Parathyroid adenoma (tissue), 2 donors: ENCODE results near the gene PHEX.

Experiments
- H2AFZ ChIP-seq: fragments of 300-600 bp; sonication (generic); one replicate; pipeline ENCODE4 v1.7.0; 2017; ENCODE audit warnings: antibody characterized with exemption, mild to moderate bottlenecking
- H3K27ac ChIP-seq: fragments of 300-600 bp; sonication (generic); one replicate; pipeline ENCODE4 v1.7.0; 2017
- H3K27me3 ChIP-seq: fragments of 300-600 bp; sonication (generic); one replicate; pipeline ENCODE4 v1.7.0; 2017; ENCODE audit warnings: low read length; ENCODE audit not compliant: control insufficient read depth, insufficient read depth
- H3K36me3 ChIP-seq: fragments of 300-600 bp; sonication (generic); one replicate; pipeline ENCODE4 v1.7.0; 2017; ENCODE audit warnings: low read length; ENCODE audit not compliant: control insufficient read depth, insufficient read depth
- H3K4me1 ChIP-seq: fragments of 300-600 bp; sonication (generic); one replicate; pipeline ENCODE4 v1.7.0; 2017; ENCODE audit warnings: control low read depth
- H3K4me2 ChIP-seq: fragments of 300-600 bp; sonication (generic); one replicate; pipeline ENCODE4 v1.7.0; 2017; ENCODE audit warnings: low read length
- H3K4me3 ChIP-seq: fragments of 300-600 bp; sonication (generic); one replicate; pipeline ENCODE4 v1.7.0; 2017; ENCODE audit warnings: low read depth, low read length
- H3K79me2 ChIP-seq: fragments of 300-600 bp; sonication (generic); one replicate; pipeline ENCODE4 v1.7.0; 2017; ENCODE audit warnings: control low read depth
- H3K9ac ChIP-seq: fragments of 300-600 bp; sonication (generic); one replicate; pipeline ENCODE4 v1.7.0; 2017; ENCODE audit warnings: mild to moderate bottlenecking
- H3K9me3 ChIP-seq: fragments of 300-600 bp; sonication (generic); one replicate; pipeline ENCODE4 v1.7.0; 2017; ENCODE audit warnings: low read length; ENCODE audit not compliant: control insufficient read depth
- TF ChIP-seq, protein P1 (sequence below): fragments of 300-600 bp; sonication (generic); IDR thresholded peaks from one replicate; pipeline ENCODE4 v1.7.0; 2017; ENCODE audit warnings: antibody characterized with exemption, mild to moderate bottlenecking
- donor health status: primary hyperparathyroidism.

PHEX gene

DNA sequence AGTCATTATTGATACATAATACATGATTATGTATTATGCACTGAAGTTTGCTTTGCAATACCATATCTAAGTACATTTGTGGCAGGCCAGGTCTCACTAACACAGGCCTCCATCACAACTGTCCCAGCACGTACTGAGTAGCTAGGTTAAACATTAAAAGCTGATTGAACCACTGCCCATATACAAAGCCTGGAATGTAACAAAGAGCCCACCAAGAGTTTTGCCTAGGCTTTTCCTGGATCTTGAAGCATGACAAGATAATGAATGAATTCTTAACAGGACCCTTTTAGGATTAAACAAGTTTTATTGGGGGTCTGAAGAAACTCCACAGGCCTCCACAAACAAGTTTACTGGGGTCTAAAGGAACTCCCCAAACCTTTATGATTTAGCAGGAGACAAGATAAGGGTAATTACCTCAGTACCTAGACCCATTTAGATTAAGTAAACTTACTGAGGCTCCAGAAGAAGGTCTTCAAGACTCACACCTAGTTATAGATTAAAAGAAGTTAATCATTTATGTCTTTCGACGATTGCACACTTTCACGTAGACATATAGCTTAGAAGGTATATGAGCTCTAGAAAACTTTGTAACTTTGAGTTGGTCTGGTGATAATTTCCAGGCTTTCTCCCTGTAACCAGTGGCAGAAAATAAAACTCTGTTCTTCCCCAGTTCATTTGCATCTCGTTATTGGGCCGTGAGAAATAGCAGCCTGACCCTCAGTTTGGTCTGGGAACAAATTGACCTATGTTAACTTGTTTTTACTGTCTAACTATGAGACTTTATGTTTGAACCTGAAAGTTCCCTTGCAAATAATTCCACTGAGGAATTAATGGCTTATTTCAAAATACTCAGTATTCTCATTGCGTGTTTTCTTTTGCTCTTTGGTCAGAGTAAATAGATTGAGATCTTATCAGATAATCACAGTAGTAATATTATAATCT, 84.8 kb downstream of the PHEX start:
- no peaks in the 10 kb centered on the region for H3K36me3 ChIP-seq
- H3K4me3 ChIP-seq: no peak overlapping the region
- TF ChIP-seq, protein P1, sequence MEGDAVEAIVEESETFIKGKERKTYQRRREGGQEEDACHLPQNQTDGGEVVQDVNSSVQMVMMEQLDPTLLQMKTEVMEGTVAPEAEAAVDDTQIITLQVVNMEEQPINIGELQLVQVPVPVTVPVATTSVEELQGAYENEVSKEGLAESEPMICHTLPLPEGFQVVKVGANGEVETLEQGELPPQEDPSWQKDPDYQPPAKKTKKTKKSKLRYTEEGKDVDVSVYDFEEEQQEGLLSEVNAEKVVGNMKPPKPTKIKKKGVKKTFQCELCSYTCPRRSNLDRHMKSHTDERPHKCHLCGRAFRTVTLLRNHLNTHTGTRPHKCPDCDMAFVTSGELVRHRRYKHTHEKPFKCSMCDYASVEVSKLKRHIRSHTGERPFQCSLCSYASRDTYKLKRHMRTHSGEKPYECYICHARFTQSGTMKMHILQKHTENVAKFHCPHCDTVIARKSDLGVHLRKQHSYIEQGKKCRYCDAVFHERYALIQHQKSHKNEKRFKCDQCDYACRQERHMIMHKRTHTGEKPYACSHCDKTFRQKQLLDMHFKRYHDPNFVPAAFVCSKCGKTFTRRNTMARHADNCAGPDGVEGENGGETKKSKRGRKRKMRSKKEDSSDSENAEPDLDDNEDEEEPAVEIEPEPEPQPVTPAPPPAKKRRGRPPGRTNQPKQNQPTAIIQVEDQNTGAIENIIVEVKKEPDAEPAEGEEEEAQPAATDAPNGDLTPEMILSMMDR: no peak
- H3K4me1 ChIP-seq: no peaks in the 10 kb centered on the region
- no peaks in the 10 kb centered on the region for H3K27me3 ChIP-seq
- H2AFZ ChIP-seq: no peak overlapping the region
- no peaks in the 10 kb centered on the region for H3K79me2 ChIP-seq
- no peak overlapping the region for H3K27ac ChIP-seq
- no peaks in the 10 kb centered on the region for H3K9me3 ChIP-seq
- no peak overlapping the region for H3K9ac ChIP-seq
- H3K4me2 ChIP-seq: no peak overlapping the region

DNA sequence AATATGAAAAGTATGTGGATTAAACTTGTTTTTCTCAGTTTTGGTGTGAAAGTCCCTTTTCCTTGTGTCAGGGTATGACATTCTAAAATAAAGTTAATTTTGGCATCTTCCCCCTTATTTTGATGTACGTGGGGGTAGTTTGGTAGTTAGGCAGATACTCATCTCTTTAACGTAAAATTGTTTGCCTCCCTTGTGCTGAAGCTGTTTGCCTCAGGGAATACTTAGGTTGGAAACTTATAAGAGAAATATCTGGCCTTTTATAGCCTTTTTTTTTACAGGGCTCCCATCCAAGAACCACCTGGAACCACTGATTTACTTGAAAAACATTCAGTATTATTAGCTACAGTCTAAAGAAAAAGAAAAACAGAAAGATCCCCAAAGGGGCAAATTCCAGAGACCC, 85.5 kb downstream of the PHEX start:
- Histone ChIP-seq H3K9ac (no peak overlapping the region), H3K4me1 (no peaks in the 10 kb centered on the region), H3K4me2 (no peak overlapping the region), H3K4me3 (no peak overlapping the region), H3K9me3 (no peaks in the 10 kb centered on the region), H2AFZ (no peak overlapping the region), H3K79me2 (no peaks in the 10 kb centered on the region), H3K36me3 (no peaks in the 10 kb centered on the region), H3K27me3 (no peaks in the 10 kb centered on the region), H3K27ac (no peak overlapping the region)
- TF ChIP-seq, protein P1: no peak

DNA sequence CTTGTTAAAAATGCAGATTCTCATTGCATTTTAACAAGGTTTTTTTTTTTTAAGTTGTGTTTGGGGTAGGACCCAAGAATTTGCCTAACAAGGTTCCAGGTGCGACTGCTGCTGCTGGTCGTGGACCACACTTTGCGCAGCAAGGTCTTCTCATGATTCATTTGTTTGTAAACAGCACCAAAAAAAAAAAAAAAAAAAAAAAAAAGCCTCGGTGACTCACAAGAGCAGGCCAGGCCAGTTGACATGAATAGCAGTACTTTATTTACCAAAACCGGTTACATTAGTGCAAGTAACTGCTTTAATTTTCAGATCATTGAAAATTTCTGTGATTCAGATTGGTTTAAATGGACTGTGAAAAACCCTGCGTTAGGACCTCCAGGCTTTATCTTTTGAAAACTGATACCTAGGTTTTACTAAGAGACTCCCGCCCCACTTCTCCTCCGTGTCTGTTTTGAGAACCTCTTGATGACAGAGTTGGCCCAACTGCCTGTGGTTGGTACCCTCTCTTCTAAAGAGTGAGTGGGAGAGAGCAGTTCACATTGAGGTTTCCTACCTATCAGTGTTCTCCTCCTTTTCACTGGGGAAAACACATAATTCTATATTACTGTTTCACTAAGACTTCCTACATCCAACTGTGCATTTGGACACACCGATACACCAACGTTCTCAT, 86.2 kb downstream of the PHEX start:
- H3K27me3 ChIP-seq: no peaks in the 10 kb centered on the region
- no peaks in the 10 kb centered on the region for H3K9me3 ChIP-seq
- H3K79me2 ChIP-seq: no peaks in the 10 kb centered on the region
- H3K36me3 ChIP-seq: no peaks in the 10 kb centered on the region
- H3K4me3 ChIP-seq: no peak overlapping the region
- H3K27ac ChIP-seq: no peak overlapping the region
- H3K9ac ChIP-seq: no peak overlapping the region
- TF ChIP-seq, protein P1: no peak
- H3K4me2 ChIP-seq: no peak overlapping the region
- H3K4me1 ChIP-seq: no peaks in the 10 kb centered on the region
- H2AFZ ChIP-seq: no peak overlapping the region

DNA sequence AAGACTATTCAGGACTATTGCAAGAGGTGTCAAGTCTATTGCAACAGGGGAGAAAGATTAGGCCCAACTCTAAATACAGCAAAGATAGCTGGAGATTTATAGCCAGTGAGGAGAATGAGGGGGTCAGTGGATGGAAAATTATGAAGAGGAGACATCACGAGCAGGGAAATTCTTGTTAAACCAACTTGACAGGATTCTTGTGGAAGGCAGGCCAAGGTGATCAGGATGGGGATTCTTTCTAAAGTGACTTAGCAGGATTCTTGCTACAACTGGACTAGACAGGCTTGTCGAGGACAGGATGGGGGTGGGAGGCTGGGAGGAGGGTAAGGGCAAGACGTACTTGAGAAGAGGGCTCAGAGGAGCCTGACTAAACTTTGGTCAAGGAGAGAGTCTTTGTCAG, 89.0 kb downstream of the PHEX start:
- Histone ChIP-seq H2AFZ (no peak overlapping the region), H3K9me3 (no peaks in the 10 kb centered on the region), H3K9ac (no peak overlapping the region), H3K4me3 (no peak overlapping the region), H3K27me3 (no peaks in the 10 kb centered on the region), H3K4me1 (no peaks in the 10 kb centered on the region), H3K36me3 (no peaks in the 10 kb centered on the region), H3K27ac (no peak overlapping the region), H3K79me2 (no peaks in the 10 kb centered on the region), H3K4me2 (no peak overlapping the region)
- TF ChIP-seq, protein P1: no peak
